Astrocyte of the cerebellum (primary cell): ENCODE data around the gene ATP1A1.

Experiments used
- DNase-seq: peaks from one replicate; pipeline ENCODE4 v3.0.0-alpha.2; 2011; ENCODE audit warnings: low read depth
- H3K4me3 ChIP-seq: 2 replicates; pipeline ENCODE4 v1.5.1; 2011; ENCODE audit warnings: mild to moderate bottlenecking, low read depth, low read length, moderate library complexity
- in situ Hi-C: cut with HindIII; loops from 2 replicates; pipeline ENCODE4 v1.10.0; 2017; ENCODE audit warnings: low sequenced_read_pairs
- TF ChIP-seq, protein P1 (sequence below): IDR thresholded peaks from 2 replicates; pipeline ENCODE4 v1.5.1; 2012; ENCODE audit warnings: low read length, low read depth, moderate library complexity, mild to moderate bottlenecking; ENCODE audit errors: missing control alignments

Gene ATP1A1

DNA sequence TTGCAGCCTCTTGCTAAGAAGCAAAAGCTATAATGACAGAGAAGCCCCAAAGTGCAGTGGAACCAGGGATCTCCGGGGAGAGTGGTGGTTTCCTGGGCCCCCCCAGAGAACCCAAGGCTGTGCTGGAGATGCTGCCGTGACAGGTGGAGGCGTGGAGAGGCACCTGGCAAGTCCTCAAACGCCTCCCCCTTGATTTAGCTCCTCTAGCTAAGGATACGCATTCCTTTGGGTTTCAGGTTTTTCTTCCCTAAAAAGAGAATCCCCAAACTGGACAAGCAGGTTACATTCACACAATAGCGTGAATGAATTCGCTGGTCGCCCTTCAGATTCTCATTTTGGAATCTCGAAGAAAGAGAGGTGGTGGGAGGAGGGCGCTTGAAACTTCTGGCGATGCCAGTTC, 853 bp upstream of the ATP1A1 start:
- TF ChIP-seq, protein P1, sequence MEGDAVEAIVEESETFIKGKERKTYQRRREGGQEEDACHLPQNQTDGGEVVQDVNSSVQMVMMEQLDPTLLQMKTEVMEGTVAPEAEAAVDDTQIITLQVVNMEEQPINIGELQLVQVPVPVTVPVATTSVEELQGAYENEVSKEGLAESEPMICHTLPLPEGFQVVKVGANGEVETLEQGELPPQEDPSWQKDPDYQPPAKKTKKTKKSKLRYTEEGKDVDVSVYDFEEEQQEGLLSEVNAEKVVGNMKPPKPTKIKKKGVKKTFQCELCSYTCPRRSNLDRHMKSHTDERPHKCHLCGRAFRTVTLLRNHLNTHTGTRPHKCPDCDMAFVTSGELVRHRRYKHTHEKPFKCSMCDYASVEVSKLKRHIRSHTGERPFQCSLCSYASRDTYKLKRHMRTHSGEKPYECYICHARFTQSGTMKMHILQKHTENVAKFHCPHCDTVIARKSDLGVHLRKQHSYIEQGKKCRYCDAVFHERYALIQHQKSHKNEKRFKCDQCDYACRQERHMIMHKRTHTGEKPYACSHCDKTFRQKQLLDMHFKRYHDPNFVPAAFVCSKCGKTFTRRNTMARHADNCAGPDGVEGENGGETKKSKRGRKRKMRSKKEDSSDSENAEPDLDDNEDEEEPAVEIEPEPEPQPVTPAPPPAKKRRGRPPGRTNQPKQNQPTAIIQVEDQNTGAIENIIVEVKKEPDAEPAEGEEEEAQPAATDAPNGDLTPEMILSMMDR: no peak
- DNase-seq: no peak
- in situ Hi-C loops: no loop called here
- peak overlapping the region; percentile 78 for H3K4me3 ChIP-seq

DNA sequence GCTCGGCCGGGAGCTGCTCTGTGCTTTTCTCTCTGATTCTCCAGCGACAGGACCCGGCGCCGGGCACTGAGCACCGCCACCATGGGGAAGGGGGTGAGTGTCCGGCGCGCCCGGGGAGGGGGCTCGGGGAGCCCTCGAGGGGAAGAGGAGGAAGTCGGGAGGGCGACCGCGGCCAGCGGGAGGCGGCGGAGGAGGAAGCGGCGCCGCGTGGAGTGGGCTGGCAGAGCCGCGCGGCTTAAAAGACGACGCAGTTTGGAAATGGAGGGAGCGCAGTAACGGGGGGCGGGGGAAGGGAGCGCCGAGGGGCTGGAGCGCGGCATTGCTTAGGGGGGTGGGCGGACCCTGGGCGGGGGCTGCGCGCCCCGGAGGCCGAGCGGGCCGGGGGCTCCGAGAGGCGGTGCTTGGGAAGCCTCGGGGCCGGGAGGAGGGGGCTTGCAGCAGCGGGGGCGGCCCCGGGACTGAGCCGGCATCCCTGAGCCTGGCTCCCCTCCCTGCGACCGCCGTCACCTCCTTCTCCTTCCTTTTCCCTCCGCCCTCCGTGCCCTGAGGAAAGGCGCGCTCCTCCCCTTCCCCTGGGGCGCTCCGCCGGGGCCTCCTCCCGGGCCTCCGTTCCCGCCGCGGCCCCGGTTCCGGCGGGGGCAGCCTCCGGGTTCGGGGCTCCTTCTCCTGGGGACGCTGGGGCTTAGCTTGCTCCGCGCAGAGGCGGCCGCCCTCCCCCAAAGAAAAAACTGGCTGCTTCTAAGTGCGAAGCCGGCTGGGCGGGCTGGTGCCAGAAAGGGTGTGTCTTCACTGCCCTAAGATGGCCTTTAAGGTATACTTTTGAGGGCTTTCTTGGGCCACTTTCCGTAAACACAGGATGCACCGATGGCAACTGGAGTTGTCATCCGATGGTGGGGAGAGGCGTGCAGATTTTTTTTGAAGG, 648 bp downstream of the ATP1A1 start:
- DNase-seq: no peak
- H3K4me3 ChIP-seq: peak overlapping the region; percentile 78
- in situ Hi-C loops: no loop called here
- TF ChIP-seq, protein P1: no peak

DNA sequence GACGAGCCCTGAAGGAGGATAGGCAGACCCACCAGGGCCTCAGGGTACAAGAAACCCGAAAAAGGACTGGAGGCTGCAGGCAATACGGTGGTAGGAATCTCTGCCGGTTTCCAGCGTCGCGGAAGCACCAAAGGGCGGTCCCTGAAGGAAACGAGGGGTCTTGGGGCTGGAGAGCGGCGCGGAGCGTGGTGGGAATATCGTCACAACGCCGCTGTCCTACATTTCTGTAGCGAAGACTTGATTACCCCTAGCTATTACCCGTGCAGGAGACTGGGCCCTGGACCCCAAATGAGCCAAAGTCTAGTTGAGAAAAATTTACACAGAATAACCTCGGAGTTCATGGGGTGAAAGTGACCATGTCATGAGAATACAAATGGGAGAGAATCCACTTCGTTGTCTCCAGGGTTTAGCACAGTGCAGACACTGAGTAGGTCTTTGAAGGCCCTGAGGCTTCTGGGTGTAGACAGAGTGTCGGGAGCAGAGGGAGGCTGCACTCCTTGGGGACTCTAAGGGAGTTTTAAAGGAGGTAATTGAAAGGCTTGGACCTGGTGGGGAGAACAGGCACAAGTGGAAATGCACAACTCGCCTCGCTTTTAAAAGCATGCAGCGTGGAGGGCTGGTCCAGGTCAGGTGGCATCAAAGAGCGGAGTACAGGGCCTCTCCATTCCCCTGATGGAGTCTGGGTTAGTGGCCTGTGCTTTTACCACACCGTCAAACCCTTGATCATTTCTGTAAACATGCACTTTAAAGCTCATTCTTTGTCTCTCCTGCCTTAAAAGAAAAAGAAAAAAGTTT, 1.5 kb downstream of the ATP1A1 start:
- no peak for DNase-seq
- H3K4me3 ChIP-seq: peak overlapping the region; percentile 78
- in situ Hi-C loops: no loop called here
- TF ChIP-seq, protein P1: no peak

DNA sequence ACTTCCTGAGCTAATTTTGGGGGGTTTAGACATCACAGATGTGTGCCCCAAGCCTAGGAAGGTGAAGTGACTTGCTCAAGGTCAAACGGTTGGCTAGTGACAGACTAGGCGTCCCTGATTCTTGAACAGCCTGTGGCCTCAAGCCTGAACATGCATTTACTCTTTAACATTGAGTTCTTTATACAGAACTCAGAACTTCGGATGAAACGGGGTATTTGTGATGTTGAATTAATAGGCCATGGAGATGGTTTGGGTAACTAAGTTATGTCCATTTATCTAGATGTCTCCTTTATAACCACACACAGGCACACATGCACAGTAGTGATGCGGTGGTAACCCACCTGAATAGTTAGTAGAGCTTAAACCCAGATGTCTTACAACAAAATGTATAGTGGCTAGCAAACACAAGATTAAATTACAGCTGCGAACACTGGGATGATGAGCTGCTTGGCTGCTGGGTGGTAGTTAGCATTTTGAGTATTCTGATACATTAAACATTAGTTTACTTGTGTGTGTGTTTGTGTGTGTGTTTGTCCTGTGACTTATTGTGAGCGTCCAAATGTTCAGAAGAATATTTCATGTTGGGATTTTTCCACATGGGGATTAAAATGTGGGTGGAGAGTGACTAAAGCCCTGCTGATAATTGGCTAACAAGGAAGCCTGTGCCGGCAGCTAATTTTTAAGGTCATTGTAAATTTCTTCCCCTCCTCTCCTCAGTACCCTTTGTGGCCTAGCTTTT, 2.3 kb downstream of the ATP1A1 start:
- no peak for DNase-seq
- in situ Hi-C loops: no loop called here
- TF ChIP-seq, protein P1: no peak
- H3K4me3 ChIP-seq: peak overlapping the region; percentile 78

DNA sequence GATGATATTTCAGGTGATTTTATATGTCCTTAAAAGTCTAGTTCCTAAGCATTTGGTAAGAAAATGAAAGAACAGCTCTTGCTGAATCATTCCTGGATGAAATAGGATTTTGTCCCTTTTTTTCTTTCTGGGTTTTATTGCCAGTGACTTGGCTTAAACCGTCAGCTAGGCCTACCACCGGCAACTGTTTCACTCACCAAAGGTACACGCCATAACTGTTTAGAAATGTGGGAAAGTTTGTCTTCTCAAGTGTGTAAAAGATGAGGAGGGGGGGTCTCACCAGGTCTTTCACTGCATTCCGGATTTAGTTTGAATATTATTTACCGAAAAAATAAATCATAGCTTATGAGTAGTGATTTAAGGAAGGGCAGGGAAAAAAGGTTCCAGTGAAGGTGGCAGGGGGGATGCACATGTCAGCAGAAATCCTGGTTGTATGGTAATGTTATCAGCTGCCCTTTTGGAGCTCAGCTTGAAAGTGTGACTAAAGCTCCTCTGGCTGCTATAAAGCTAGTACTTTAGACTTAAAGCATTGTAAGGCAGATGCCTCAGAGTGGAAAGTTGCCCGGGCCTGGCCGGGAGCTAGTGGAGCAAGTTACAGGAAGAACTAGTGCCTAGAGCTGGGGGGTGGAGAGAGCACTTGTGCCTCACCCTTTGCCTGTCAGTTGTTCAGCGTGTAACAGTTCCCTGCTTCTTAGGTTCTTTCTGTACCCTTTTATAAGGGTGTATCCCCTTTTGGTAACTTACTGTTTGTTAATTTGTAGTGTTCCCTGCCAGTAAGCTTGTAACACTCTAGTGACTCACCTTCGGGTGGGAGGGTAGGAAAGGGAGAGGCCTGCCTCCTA, 3.1 kb downstream of the ATP1A1 start:
- peak; percentile 53 for DNase-seq
- in situ Hi-C loops: no loop called here
- H3K4me3 ChIP-seq: peak overlapping the region; percentile 78
- TF ChIP-seq, protein P1: no peak
